HepG2 (cell line): ENCODE measurements around the gene CTXN1. TPM values are rescaled to one million over a fixed set of nuclear protein-coding genes. Genes with fewer than 3 reads are reported as not detected.

ENCODE experiments used
- HOMEZ ChIP-seq: IDR thresholded peaks from 2 replicates; pipeline ENCODE4 v1.6.1; 2016; ENCODE audit warnings: low read depth
- MED8 ChIP-seq: sonication (generic); formaldehyde crosslinking; IDR thresholded peaks from 2 replicates; pipeline ENCODE4 v1.8.1; 2023; ENCODE audit warnings: mild to moderate bottlenecking, missing genetic modification reagents; ENCODE audit not compliant: insufficient replicate concordance
- MTF2 ChIP-seq: sonication (generic); formaldehyde crosslinking; IDR thresholded peaks from 2 replicates; pipeline ENCODE4 v1.5.0; 2020; ENCODE audit warnings: missing genetic modification reagents, borderline replicate concordance
- PRDM15 ChIP-seq: sonication (generic); formaldehyde crosslinking; IDR thresholded peaks from 2 replicates; pipeline ENCODE4 v1.4.0; 2020; ENCODE audit warnings: missing genetic modification reagents
- PTBP1 ChIP-seq: fragments of 200-400 bp; formaldehyde crosslinking; IDR thresholded peaks from 2 replicates; pipeline ENCODE4 v1.6.1; 2018; ENCODE audit warnings: low read length, low read depth; ENCODE audit not compliant: poor library complexity, severe bottlenecking
- RARG ChIP-seq: sonication (generic); formaldehyde crosslinking; IDR thresholded peaks from 2 replicates; pipeline ENCODE4 v1.4.0; 2020; ENCODE audit warnings: low read depth, mild to moderate bottlenecking, missing genetic modification reagents
- RBM22 ChIP-seq: fragments of 200-400 bp; formaldehyde crosslinking; optimal IDR thresholded peaks from 2 replicates; pipeline ENCODE3; 2017; ENCODE audit warnings: mild to moderate bottlenecking, low read length, moderate library complexity
- SRF ChIP-seq: IDR thresholded peaks from 2 replicates; pipeline ENCODE4 v1.6.1; 2011; ENCODE audit warnings: mild to moderate bottlenecking, low read depth, low read length, moderate library complexity
- TAF1 ChIP-seq: sonication (generic); formaldehyde crosslinking; IDR thresholded peaks from 2 replicates; pipeline ENCODE4 v1.4.0; 2020; ENCODE audit warnings: missing genetic modification reagents
- UBTF ChIP-seq: sonication (generic); formaldehyde crosslinking; IDR thresholded peaks from 2 replicates; pipeline ENCODE4 v1.4.0; 2020; ENCODE audit warnings: mild to moderate bottlenecking, missing genetic modification reagents
- ZNF333 ChIP-seq: sonication (generic); formaldehyde crosslinking; IDR thresholded peaks from 2 replicates; pipeline ENCODE4 v1.4.0; 2020; ENCODE audit warnings: mild to moderate bottlenecking, missing genetic modification reagents, borderline replicate concordance
- ZNF782 ChIP-seq: sonication (generic); formaldehyde crosslinking; IDR thresholded peaks from 2 replicates; pipeline ENCODE4 v1.4.0; 2020; ENCODE audit warnings: missing genetic modification reagents, mild to moderate bottlenecking, borderline replicate concordance
- polyA plus RNA-seq, 8 experiments: library from polyadenylated mRNA; depleted of rRNA in 3 of 8; stranded (reverse) in 7 of 8; unstranded in 1 of 8; fragments of >200 nt; fragmentation: Illumina TruSeq in 4 of 8; extraction: Trizol in 4 of 8; gene quantifications; 2 replicates each; pipeline versions ENCODE4 v1.2.1 to v1.2.3, GENCODE V29; 2011 to 2016; ENCODE audit warnings: low read depth in 4 of 8, missing spikeins in 1 of 8, mixed read lengths in 1 of 8; ENCODE audit not compliant: insufficient read depth in 1 of 8
- total RNA-seq, 5 experiments: library from RNA; depleted of rRNA; stranded (reverse); fragments of >200 nt; fragmentation: Illumina TruSeq; extraction: Trizol; gene quantifications; 2 replicates each; pipeline ENCODE4 v1.2.3, GENCODE V29; 2016; ENCODE audit warnings: low read depth in 1 of 5
- TF ChIP-seq, protein P1 (sequence below): IDR thresholded peaks from 2 replicates; pipeline ENCODE4 v1.6.1; 2016; ENCODE audit warnings: mild to moderate bottlenecking
- TF ChIP-seq, protein P2 (sequence below): sonication (generic); formaldehyde crosslinking; IDR thresholded peaks from 2 replicates; pipeline ENCODE4 v1.4.0; 2020; ENCODE audit warnings: missing genetic modification reagents, borderline replicate concordance

Gene CTXN1
- total and polyA plus RNA-seq, 2 of the 13 experiments (the other 11 are each of a cell fraction or from before 2014, with no cell fraction given): 0.11 TPM; not detected in 1

DNA sequence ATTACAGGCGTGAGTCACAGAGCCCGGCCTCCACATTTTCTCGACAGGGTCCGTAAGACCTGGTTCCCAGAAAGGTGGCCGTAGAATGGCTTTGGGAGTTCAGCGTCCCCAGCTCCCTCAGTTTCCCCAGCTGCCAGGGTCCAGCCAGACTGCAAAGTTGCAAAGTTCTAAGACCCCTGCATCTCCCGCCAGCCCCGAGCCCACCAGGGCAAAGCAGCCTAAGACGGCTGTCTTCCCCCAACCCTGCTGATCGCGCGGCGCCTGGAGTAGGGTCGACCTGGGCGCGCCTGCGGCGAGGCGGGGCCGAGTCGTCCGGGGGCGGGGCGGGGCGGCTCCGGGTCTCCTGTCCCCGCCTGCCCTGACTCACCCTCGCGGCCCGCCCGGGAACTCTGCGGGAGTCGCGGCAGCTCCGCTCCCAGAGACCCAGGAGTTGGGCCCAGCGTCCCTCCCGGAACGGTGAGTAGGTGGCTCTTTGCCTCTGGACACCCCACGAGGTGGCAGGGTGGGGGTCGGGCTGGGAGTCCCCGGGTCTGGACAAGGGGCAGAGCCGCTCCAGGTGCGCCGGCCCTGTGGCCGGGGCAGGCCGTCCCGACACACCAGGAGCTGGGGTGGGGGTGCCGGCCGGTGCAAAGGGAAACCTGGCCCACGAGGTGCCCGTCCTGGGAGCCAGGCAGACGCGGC is 37.6 kb downstream of the CTXN1 start, which contains the start of gene LRRC8E (continued):
- no peak for TF ChIP-seq RBM22
- TF ChIP-seq, protein P1, sequence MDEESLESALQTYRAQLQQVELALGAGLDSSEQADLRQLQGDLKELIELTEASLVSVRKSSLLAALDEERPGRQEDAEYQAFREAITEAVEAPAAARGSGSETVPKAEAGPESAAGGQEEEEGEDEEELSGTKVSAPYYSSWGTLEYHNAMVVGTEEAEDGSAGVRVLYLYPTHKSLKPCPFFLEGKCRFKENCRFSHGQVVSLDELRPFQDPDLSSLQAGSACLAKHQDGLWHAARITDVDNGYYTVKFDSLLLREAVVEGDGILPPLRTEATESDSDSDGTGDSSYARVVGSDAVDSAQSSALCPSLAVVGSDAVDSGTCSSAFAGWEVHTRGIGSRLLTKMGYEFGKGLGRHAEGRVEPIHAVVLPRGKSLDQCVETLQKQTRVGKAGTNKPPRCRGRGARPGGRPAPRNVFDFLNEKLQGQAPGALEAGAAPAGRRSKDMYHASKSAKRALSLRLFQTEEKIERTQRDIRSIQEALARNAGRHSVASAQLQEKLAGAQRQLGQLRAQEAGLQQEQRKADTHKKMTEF (CRISPR knock-in tag): no peak; the same call in 1 of the 2 replicates
- TF ChIP-seq ZNF333 (CRISPR knock-in tag): 0 out of 2 replicates have a peak, but pooled peaks have one; percentile 42
- no peak for TF ChIP-seq SRF
- TF ChIP-seq UBTF: peak; percentile 84
- TF ChIP-seq PRDM15 (CRISPR knock-in tag): peak; percentile 55; the same call in 1 of the 2 replicates
- TF ChIP-seq ZNF782 (CRISPR knock-in tag): no peak
- no peak for TF ChIP-seq RARG (CRISPR knock-in tag)
- no peak for TF ChIP-seq MED8 (CRISPR knock-in tag)
- peak; percentile 60; the same call in 1 of the 2 replicates for TF ChIP-seq TAF1
- TF ChIP-seq MTF2 (CRISPR knock-in tag): no peak
- 0 out of 2 replicates have a peak, but pooled peaks have one; percentile 17 for TF ChIP-seq HOMEZ (CRISPR knock-in tag)
- TF ChIP-seq, protein P2, sequence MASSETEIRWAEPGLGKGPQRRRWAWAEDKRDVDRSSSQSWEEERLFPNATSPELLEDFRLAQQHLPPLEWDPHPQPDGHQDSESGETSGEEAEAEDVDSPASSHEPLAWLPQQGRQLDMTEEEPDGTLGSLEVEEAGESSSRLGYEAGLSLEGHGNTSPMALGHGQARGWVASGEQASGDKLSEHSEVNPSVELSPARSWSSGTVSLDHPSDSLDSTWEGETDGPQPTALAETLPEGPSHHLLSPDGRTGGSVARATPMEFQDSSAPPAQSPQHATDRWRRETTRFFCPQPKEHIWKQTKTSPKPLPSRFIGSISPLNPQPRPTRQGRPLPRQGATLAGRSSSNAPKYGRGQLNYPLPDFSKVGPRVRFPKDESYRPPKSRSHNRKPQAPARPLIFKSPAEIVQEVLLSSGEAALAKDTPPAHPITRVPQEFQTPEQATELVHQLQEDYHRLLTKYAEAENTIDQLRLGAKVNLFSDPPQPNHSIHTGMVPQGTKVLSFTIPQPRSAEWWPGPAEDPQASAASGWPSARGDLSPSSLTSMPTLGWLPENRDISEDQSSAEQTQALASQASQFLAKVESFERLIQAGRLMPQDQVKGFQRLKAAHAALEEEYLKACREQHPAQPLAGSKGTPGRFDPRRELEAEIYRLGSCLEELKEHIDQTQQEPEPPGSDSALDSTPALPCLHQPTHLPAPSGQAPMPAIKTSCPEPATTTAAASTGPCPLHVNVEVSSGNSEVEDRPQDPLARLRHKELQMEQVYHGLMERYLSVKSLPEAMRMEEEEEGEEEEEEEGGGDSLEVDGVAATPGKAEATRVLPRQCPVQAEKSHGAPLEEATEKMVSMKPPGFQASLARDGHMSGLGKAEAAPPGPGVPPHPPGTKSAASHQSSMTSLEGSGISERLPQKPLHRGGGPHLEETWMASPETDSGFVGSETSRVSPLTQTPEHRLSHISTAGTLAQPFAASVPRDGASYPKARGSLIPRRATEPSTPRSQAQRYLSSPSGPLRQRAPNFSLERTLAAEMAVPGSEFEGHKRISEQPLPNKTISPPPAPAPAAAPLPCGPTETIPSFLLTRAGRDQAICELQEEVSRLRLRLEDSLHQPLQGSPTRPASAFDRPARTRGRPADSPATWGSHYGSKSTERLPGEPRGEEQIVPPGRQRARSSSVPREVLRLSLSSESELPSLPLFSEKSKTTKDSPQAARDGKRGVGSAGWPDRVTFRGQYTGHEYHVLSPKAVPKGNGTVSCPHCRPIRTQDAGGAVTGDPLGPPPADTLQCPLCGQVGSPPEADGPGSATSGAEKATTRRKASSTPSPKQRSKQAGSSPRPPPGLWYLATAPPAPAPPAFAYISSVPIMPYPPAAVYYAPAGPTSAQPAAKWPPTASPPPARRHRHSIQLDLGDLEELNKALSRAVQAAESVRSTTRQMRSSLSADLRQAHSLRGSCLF: no peak; the same call in 1 of the 2 replicates
- no peak for TF ChIP-seq PTBP1
